HG03025 (cell line): ENCODE data around the gene SPRYD3.
"Not testable (repeated sequence)": the region's sequence is repeated elsewhere in the genome, so short reads cannot be mapped to it uniquely, and the experiment has no call there.

Experiments
- ATAC-seq: cut with Tn5 transposase; IDR thresholded peaks from one replicate; pipeline ENCODE4 v1.9.1; 2021; ENCODE audit warnings: mild to moderate bottlenecking, moderate library complexity; ENCODE audit not compliant: unreplicated experiment, low FRiP score

Gene SPRYD3

GRCh38 chr12:53101931-53102781, 23.0 kb upstream of the SPRYD3 start:
- no peak for ATAC-seq

DNA sequence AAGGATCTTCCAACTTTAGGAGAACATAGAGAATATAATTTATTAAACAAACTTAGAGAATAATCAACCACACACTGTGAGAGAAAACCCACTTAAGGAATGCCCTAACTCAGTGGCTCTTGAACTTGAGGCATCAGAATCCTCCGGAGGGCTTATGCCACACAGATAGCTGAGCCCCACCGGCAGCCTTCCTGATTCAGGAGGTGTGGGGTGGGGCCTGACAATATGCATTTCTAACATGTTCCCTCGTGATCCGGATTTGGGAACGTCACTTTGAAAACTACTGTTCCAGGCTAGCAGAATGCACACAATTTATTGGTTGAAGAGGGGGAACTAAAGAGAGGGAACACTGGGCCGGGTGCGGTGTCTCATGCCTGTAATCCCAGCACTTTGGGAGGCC, 22.1 kb upstream of the SPRYD3 start:
- ATAC-seq = no peak

- ATAC-seq = no peak
Measured at GRCh38 chr12:53100466-53101151, 21.4 kb upstream of the SPRYD3 start.

DNA sequence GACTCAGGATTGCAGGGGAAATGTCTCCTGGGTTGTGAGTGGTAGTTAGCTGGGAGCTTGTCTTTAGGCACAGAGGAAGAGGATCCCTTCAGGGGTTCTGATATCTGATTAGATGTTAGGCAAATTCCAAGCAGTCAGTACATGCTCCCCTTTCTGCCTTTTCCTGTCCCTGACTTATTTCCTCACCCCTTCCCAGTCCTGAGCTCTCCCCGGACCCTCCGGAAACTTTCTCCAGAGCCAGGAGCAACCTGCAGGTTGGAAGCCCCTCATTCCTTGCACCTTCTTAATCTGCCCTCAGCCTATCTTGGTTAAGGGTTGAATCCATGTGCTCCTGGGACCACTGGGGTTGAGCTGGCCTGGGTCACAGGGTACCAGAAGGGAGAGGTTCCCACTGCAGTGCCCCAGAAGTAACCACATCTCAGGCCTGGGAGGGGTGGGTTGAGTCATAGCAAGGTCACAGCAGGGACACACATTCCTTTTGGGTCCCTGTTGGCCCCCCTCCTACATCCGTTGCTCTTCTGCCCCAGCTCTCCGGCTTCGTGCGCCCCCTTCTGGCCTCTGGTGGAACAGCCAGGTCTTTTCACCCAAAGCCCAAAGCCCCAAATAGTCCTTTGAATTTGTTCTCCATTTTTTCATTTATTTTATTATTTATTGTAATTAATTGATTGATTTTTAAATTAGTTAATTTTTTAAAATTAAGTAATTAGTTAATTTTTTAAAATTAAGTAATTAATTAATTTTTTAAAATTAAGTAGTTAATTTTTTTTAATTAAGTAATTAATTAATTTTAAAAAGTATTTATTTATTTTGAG, 20.1 kb upstream of the SPRYD3 start:
- no peak for ATAC-seq

DNA sequence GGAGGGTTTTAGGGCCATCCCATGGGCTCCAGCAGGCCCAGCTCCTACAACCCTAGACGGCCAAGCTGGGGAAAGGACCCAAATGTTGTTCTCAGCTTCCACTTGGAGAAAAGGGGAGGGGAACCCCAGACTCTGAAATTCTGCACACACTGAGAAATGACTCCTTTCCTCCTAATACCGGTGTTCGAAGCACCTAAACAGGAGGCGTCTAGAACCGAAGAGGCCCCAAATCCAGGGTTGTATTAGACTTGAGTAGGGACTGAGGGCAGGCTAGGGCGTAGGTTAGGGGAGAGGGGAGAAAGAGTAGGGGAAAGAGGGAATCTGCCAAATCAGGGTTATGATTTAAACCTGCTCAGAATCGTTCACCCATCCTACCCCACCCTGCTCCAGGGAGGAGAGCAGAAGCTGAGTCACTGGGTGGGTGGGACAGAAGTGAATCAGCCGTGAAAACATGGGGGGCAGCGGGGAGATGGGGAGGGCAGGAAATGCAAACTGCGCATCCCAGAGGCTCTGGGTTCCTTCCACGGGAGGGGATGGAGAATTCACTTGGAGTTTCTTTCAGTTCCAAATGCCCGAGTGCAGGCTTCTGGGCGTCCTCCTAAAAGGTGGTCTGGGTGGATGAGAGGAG, 19.3 kb upstream of the SPRYD3 start:
- no peak for ATAC-seq

- no peak for ATAC-seq
Measured at GRCh38 chr12:53097564-53098353, 18.6 kb upstream of the SPRYD3 start, which contains the start of gene IGFBP6. IGFBP6 (plus strand) TSS chr12:53097667; CDS start chr12:53097718, 51 bp downstream.

- no peak for ATAC-seq
Measured at GRCh38 chr12:53097207-53097563, 18.0 kb upstream of the SPRYD3 start.

DNA sequence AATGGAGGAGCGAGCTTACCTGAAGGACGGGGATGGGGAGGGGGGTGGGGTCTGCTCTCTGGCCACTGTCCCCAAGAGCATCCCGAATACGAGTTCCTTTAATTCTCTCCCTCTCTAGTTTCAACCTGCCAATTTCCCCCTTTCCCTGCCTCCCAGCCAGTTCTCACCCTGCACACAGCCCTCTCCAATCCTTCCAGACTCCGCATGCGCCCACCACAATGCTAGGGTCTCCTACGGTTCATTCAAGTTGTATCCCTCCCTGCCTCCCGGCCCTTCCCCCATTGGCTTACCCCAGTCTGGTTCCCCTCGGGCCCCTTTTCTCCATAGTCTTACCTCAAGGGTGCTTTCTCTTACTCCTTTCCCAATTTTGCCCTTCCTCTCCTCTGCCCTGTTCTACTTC, 17.6 kb upstream of the SPRYD3 start:
- no peak for ATAC-seq

DNA sequence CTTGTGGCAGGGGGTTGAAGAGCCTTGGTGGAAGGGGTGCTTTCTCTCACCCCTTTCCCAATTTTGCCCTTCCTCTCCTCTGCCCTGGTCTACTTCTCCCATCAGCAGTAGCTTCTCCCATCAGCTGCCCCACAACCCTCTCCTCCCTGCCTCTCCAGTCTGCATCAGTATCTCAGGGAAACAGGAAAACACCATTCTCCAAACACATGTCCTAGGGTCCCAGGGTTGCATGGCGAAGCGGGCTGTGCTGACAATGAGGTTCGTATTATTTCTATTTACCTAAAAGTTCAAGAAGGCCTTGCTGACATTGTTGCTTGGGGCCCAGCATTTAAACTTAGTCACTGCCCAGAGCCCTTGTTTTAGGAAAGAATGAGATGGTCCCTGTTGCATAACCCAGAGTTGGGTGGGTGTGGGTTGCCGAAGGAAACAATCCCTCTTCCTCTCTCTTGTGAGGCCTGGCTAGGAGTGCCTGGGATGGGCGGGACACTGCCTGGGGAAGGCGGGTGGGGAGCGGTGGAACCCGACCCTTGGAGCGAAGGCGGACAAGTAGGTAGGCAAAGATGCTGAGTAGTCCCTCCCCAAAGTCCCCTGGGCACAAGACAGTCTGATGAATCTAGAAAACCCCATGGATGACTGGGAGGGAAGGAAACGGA, 17.0 kb upstream of the SPRYD3 start:
- ATAC-seq = no peak

DNA sequence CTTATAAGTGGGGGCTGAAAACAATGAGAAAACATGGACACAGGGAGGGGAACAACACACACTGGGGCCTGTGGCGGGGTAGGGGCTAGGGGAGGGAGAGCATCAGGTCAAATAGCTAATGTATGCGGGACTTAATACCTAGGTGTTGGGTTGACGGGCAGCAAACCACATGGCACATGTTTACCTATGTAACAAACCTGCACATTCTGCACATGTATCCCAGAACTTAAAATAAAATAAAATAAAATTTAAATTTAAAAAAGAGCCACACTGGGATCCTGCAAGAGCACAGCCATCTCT, 16.4 kb upstream of the SPRYD3 start:
- ATAC-seq = not testable (repeated sequence)

GRCh38 chr12:53094796-53095595, 15.8 kb upstream of the SPRYD3 start:
- not testable (repeated sequence) for ATAC-seq

- no peak for ATAC-seq
Measured at GRCh38 chr12:53094394-53094787, 15.2 kb upstream of the SPRYD3 start.

DNA sequence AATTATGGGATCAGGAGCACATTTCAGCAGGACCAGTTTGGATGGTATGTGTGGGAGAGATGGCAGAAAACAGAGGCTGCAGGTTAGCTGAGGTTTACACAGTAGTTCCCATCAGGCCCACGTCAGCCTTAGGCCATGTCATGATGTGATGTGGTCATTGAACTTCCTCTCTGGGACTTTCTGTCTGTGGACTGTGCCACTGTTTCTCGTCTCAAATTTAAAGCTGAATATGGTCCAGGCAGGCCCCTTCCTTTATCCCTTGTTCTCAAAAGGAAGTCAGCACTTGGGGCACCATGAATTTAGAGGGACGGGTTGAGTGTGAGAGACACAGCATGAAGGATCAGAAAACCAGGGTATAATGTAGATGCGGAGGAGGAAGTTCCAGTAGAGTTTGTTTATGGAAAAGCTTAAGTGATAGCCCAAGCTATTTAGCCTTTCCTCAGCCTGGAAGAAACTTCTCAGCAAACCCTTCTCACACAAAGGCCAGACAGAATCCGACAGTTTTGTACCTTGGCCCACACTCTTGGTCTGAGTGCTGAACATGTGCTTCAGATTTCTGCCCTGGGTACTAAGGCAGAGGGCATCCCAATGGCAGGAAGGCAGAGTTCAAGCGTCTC, 14.7 kb upstream of the SPRYD3 start:
- no peak for ATAC-seq

- ATAC-seq = no peak
Measured at GRCh38 chr12:53091756-53092155, 12.6 kb upstream of the SPRYD3 start.

DNA sequence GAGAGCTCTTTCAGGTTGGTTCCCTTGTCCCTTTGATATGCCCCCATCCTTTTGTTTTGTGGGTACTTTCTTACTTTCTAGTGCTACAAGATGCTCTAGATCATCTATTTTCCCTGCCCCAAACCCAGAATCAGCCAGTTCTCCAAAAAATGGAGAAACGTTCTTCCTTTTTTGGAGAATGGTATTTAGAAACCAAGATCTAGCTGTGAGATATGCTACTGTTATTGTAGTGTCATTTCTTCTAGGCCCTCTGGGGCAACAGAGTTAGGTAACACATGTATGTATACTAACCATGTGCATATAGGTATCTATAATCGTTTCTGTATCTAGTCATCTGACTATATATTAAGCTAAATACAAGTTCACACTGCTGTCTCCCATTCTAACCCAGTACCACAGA, 11.4 kb upstream of the SPRYD3 start:
- ATAC-seq = no peak

DNA sequence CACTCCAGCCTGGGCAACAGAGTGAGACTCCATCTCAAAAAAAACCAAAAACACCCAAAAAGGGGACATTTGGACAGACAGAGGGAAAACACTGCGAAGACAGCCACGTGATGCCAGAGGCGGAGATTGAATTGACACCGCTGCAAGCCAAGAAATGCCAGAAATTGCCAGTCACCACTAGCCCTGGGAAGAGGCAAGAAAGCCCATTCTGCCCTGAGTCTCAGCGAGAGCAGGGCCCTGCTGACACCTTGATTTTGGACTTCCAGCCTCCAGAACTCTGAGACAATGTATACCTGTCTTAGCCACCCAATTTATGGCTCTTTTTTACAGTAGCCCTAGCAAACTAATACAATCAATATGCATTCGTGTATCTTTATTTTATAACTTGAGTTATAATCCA, 10.9 kb upstream of the SPRYD3 start:
- ATAC-seq = no peak

GRCh38 chr12:53086361-53086760, 7.2 kb upstream of the SPRYD3 start:
- ATAC-seq = no peak

DNA sequence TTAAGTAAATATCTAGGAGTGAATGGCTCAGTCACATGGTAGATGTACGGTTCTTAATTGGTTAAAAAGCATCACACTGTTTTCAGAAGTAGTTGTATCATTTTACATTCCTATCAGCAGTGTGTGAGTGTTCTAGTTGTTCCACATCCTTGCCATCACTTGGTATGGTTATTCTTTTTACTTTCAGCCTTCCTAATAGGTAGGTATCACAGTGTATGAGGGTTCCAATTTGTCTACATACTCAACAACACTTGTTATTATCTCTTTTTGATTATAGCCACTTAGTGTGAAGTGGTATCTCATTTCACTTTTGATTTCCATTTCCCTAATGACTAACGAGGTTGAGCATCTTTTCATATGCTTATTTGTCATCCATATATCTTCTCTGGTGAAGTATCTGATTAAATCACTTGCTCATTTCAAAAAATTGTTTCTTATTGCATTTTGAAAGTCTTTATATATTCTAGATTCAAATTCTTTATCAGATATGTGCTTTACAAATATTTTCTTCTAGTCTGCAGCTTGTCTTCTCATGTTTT, 3.5 kb upstream of the SPRYD3 start:
- no peak for ATAC-seq
